Hepatocyte (in vitro differentiated cells): Measurements from ENCODE around the gene ELF3.

Experiments used
- CTCF ChIP-seq: fragments of 200-600 bp; sonication (generic); IDR thresholded peaks from 2 replicates; pipeline ENCODE4 v1.5.1; 2016; ENCODE audit warnings: antibody characterized with exemption, mild to moderate bottlenecking; ENCODE audit not compliant: poor library complexity
- EZH2 ChIP-seq: fragments of 200-600 bp; sonication (generic); IDR thresholded peaks from 2 replicates; pipeline ENCODE4 v1.6.1; 2016; ENCODE audit warnings: antibody characterized with exemption, mild to moderate bottlenecking, borderline replicate concordance
- EZH2phosphoT487 ChIP-seq: fragments of 200-600 bp; sonication (generic); IDR thresholded peaks from one replicate; pipeline ENCODE4 v1.6.1; 2018; ENCODE audit warnings: antibody characterized with exemption, mild to moderate bottlenecking, low read depth, moderate library complexity; ENCODE audit not compliant: unreplicated experiment, severe bottlenecking

DNA sequence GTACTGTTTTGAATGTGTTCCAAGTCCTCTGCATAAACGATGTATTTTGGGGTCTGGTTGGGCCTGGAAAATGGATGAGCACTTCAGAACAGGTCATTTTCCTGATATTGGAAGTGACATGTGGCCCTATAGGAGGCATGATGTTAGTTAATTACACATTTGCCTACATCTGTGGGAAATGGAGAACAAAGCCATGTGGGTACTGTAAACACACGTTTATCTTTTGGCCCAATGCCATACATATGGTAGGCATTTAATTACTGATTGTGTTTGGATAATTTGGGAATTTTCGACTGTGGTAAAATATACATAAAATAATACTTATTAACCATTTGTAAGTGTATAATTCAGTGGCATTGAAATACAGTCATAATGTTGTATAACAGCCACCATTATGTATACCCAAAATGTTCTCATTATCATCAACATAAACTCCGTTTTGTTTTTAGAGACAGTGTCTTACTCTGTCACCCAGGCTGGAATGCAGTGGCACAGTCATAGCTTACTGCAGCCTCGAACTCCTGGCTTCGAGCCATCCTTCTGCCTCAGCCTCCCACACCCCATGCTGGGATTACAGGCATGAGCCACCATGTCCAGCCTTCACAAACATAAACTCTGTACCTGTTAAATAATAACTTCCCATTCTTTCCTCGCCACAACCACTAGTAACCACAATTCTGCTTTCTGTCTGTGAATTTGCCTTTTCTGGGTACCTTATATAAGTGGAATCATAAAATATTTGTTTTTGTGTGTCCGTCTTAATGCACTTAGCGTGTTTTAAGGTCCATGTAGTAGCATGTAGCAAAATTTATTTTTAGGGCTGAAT lies 39.8 kb upstream of the ELF3 start:
- TF ChIP-seq CTCF (no peak), EZH2 (no peak), EZH2phosphoT487 (no peak)
